HG02852 (cell line): ENCODE data around the gene GDPD5.

Experiments
- ATAC-seq: cut with Tn5 transposase; IDR thresholded peaks from one replicate; pipeline ENCODE4 v1.9.1; 2021; ENCODE audit warnings: mild to moderate bottlenecking, moderate library complexity; ENCODE audit not compliant: unreplicated experiment

The GDPD5 gene

GRCh38 chr11:75450826-75451821 is 74.6 kb downstream of the GDPD5 start:
- ATAC-seq = no peak

GRCh38 chr11:75450236-75450635 is 75.5 kb downstream of the GDPD5 start:
- no peak for ATAC-seq

GRCh38 chr11:75449776-75450175 is 76.0 kb downstream of the GDPD5 start:
- ATAC-seq = no peak

DNA sequence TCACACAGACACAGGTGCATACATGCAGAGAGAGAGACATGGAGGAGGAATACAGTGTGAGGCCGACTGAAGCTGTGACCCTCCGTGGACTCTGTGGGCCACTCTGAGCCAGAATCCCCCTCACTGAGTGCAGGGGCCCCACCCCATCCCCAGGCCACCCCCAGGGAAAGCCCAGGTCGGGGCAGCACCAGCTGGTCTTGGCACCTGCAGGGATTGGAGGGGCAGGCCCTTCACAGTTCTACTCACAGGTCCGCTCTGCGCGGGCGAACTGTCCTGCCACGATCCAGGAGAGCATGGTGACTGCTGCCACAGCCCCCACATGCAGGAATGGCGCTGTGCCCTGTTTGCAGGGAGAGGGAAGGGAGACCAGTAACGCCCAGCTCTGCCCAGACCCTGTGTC is 76.5 kb downstream of the GDPD5 start:
- no peak for ATAC-seq

GRCh38 chr11:75447415-75447814 is 78.3 kb downstream of the GDPD5 start:
- ATAC-seq = no peak

- ATAC-seq = no peak
Observed at GRCh38 chr11:75445315-75445953, 80.3 kb downstream of the GDPD5 start.

DNA sequence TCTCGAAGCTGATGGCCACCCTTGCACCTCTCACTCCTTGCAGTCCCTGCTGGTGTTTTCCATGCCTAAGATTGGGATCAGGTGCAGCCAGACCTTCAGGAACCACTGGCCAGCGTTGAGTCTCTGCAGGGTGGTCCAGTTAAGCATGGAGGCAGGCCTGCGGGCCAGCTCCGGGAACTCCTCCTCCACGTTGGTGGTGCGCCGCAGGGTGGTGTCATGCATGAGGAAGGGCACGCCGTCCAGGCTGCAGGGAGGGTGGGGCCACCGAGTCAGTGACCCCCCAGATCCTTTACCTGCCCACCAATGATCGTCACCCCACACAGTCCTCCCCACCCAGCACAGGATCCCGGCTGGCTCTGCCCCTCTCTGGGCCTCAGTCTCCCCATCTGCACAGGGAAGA is 82.7 kb downstream of the GDPD5 start:
- no peak for ATAC-seq

DNA sequence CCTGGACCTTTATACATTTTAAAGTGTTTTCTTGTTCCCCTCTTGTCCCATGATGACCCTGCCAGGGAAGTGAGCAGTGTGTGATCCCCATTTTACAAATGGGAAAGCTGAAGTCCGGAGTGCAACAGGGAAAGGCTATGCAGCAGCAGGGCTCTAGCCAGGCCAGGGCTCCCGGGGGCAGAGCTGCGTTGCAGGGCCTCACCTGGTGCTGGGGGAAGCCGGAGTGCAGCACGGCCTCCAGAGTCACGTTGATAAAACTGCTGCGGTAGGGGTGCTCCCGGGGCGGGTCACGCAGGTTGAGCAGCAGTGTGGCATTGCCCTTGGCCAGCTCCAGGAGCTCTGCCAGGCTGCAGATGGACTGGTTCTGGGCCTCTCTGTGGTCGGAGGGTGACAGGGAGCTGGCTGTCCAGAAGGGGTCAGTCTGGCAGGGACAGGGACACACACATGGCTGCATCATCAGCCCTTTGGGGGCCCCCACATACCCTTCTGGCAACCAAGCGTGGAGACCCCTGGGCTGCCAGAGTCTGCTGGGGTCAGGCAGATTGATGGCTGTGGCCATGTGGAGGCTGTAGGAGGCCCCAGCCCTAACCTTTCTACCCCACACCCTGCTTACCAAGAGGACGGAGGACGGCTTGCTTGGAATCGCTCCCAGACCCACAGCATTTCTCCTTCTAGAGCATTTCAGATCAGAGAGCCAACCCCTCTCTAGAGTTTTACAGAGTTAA is 83.4 kb downstream of the GDPD5 start:
- ATAC-seq = no peak

DNA sequence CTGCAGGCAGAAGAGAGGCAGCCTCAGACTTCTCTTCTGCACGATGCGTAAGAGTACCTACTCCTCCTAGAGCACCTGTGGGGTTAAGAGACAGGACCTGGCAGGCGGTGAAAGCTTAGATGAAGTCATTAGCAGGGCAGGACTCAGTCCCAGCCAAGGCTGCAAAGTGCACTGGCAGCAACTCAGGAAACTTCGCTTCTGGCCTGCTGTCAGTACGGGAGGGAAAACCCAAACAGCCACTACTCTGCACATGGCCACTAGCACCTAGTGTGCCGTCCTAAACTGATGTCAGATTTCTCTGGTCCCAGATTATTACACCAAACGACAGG is 84.0 kb downstream of the GDPD5 start:
- no peak for ATAC-seq

- no peak for ATAC-seq
Observed at GRCh38 chr11:75440960-75441803, 84.6 kb downstream of the GDPD5 start.

GRCh38 chr11:75439495-75440120 is 86.1 kb downstream of the GDPD5 start:
- ATAC-seq = no peak

- no peak for ATAC-seq
Observed at GRCh38 chr11:75439026-75439425, 86.7 kb downstream of the GDPD5 start.

GRCh38 chr11:75437966-75438659 is 87.6 kb downstream of the GDPD5 start:
- no peak for ATAC-seq

- no peak for ATAC-seq
Observed at GRCh38 chr11:75436806-75437205, 88.9 kb downstream of the GDPD5 start.

GRCh38 chr11:75435571-75435925 is 90.2 kb downstream of the GDPD5 start:
- ATAC-seq = no peak

DNA sequence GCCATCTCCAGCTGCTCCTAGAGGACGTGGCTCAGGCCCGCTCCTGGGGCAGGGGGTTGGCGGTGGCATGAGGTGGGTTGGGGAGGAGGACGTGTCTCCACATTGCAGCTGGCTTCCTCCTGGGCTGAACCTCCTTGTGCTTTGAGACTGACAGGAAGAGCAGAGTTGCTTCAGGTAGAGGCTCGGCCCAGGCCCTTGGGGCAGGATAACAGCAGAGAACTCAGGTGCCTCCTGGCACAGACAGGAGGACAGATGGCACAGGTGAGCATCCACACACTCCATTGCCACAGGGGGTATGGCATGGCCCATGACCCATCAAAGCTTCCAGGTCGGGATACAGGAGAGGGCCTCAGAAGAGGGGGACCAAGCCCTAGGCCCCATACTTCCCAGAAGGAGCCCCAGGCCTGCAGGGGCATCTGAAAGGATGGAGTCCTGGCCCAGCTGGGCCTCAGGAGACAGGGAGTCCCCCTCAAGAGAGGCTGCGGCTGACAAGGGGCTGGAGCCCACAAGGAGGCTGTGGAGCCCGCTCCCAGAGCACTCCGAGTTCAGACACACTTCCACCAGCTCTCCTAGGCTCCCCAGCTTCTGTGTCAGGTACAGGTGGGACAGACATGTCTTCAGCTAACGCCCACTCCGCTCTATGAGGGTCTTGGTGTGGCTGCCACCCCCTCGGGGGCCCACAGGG is 90.7 kb downstream of the GDPD5 start:
- no peak for ATAC-seq

- no peak for ATAC-seq
Observed at GRCh38 chr11:75434051-75434450, 91.7 kb downstream of the GDPD5 start.

DNA sequence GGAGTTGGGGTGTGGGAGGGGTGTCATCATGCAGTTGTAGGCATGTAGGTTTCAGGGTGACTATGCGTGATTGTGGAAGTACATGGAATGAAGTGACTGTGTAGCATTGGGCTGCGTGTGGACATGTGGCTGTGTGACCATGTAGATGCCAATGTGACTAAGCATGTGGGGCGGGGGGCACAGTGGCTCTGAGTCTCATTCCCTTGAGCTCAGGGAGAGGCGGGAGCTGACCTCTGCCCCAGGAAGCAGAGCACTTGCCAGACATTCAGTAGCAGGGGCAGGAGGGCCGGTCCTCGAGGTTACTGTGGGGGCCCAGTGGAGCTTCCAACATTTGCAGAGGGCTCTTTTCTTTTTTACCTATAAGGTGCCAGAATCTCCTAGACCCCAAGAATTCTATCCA is 92.3 kb downstream of the GDPD5 start:
- no peak for ATAC-seq

GRCh38 chr11:75432911-75433321 is 92.8 kb downstream of the GDPD5 start, which contains the start of gene KLHL35:
KLHL35 (minus strand) TSS chr11:75433203; CDS start chr11:75430629, 2,574 bp downstream.
- ATAC-seq = no peak
